ENCODE results near the gene DAPP1.

DNA sequence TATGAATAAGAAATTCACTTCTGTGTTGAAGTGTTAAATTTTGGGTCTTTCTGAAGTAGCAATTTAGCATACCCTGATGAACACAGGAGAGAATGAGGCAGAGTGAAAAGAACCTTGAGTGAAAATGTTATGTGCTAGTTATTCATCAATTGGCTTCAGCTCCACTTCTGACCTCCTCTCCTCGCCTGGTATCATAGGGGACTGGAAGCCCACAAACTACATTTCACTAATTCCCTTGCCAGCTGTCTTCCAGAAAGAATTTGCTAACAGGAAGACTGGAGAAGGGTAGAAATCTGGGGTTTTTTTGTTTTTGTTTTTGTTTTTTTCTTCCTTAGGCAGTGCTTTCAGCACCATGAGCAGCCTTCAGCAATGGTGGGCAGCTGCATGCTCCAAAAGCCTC is 5.5 kb upstream of the DAPP1 start:
- TF ChIP-seq REST (IDR thresholded peaks at IDR 0.05; ENCODE audit: low read depth) (no peak), TEAD4 (IDR thresholded peaks at IDR 0.05) (no peak)
